DOHH2 (cell line): ENCODE measurements around the gene WWTR1.

ENCODE experiments used
- H3F3A ChIP-seq: fragments of 200-600 bp; sonication (generic), shearing (Covaris generic); 2 replicates; pipeline ENCODE4 v1.6.0; 2016; ENCODE audit warnings: antibody characterized with exemption, mild to moderate bottlenecking; ENCODE audit not compliant: control insufficient read depth, insufficient read depth
- H3K27ac ChIP-seq: fragments of 200-600 bp; sonication (generic); 2 replicates; pipeline ENCODE4 v1.5.1; 2014; ENCODE audit warnings: low read depth, mild to moderate bottlenecking, low read length, moderate library complexity
- H3K27me3 ChIP-seq: fragments of 200-600 bp; sonication (generic); 2 replicates; pipeline ENCODE4 v1.6.1; 2014; ENCODE audit warnings: mild to moderate bottlenecking, low read length, mixed read lengths; ENCODE audit not compliant: control insufficient read depth
- H3K36me3 ChIP-seq: fragments of 200-600 bp; sonication (generic); 2 replicates; pipeline ENCODE4 v1.6.1; 2014; ENCODE audit warnings: mild to moderate bottlenecking, low read length, moderate library complexity, mixed read lengths; ENCODE audit not compliant: control insufficient read depth
- H3K4me1 ChIP-seq: fragments of 200-600 bp; sonication (generic); 2 replicates; pipeline ENCODE4 v1.6.1; 2014; ENCODE audit warnings: mild to moderate bottlenecking, low read length, mixed read lengths; ENCODE audit not compliant: control insufficient read depth
- H3K4me2 ChIP-seq: fragments of 200-600 bp; sonication (generic); 2 replicates; pipeline ENCODE4 v1.6.0; 2014; ENCODE audit warnings: mild to moderate bottlenecking, low read length, moderate library complexity
- H3K4me3 ChIP-seq: fragments of 200-600 bp; sonication (generic); 2 replicates; pipeline ENCODE4 v1.5.1; 2014; ENCODE audit warnings: mild to moderate bottlenecking, low read length, mixed read lengths
- H3K79me2 ChIP-seq: fragments of 200-600 bp; sonication (generic); 2 replicates; pipeline ENCODE4 v1.6.1; 2014; ENCODE audit warnings: mild to moderate bottlenecking, low read length, mixed read lengths; ENCODE audit not compliant: control insufficient read depth
- H3K9me2 ChIP-seq: fragments of 200-600 bp; sonication (generic); replicated peaks from 2 replicates; pipeline ENCODE4 v1.6.1; 2014; ENCODE audit warnings: mild to moderate bottlenecking, low read length, mixed read lengths; ENCODE audit not compliant: control insufficient read depth
- H3K9me3 ChIP-seq: fragments of 200-600 bp; sonication (generic); 2 replicates; pipeline ENCODE4 v1.6.1; 2014; ENCODE audit warnings: antibody characterized with exemption, low read length, mixed read lengths; ENCODE audit not compliant: control insufficient read depth, insufficient read depth
- H4K20me1 ChIP-seq: fragments of 200-600 bp; sonication (generic); 2 replicates; pipeline ENCODE4 v1.6.0; 2014; ENCODE audit warnings: low read depth, mild to moderate bottlenecking, antibody characterized with exemption, low read length, moderate library complexity; ENCODE audit not compliant: control insufficient read depth, insufficient read depth
- EZH2phosphoT487 ChIP-seq: fragments of 200-600 bp; sonication (generic); IDR thresholded peaks from 2 replicates; pipeline ENCODE4 v1.6.1; 2017; ENCODE audit warnings: borderline replicate concordance, mild to moderate bottlenecking, antibody characterized with exemption, low read length, moderate library complexity, mixed read lengths
- TF ChIP-seq, protein P1 (sequence below): fragments of 200-600 bp; sonication (generic); IDR thresholded peaks from one replicate; pipeline ENCODE4 v1.5.1; 2014; ENCODE audit warnings: antibody characterized with exemption, mild to moderate bottlenecking, low read depth, low read length; ENCODE audit not compliant: poor library complexity, severe bottlenecking

Gene WWTR1

GRCh38 chr3:149547954-149548668, 109.7 kb downstream of the WWTR1 start:
- H3K4me3 ChIP-seq, result no peak overlapping the region

GRCh38 chr3:149547413-149547812, 110.4 kb downstream of the WWTR1 start:
- Histone ChIP-seq H3K27me3 (no peaks in the 10 kb centered on the region), H3K9me2 (no peaks in the 10 kb centered on the region), H3K36me3 (no peaks in the 10 kb centered on the region), H3K27ac (no peak overlapping the region), H3K4me2 (no peak overlapping the region), H3F3A (no peaks in the 10 kb centered on the region), H3K4me3 (no peak overlapping the region), H3K79me2 (no peaks in the 10 kb centered on the region), H3K4me1 (no peaks in the 10 kb centered on the region), H3K9me3 (no peaks in the 10 kb centered on the region), H4K20me1 (no peaks in the 10 kb centered on the region)
- no peak for TF ChIP-seq EZH2phosphoT487
- TF ChIP-seq, protein P1, sequence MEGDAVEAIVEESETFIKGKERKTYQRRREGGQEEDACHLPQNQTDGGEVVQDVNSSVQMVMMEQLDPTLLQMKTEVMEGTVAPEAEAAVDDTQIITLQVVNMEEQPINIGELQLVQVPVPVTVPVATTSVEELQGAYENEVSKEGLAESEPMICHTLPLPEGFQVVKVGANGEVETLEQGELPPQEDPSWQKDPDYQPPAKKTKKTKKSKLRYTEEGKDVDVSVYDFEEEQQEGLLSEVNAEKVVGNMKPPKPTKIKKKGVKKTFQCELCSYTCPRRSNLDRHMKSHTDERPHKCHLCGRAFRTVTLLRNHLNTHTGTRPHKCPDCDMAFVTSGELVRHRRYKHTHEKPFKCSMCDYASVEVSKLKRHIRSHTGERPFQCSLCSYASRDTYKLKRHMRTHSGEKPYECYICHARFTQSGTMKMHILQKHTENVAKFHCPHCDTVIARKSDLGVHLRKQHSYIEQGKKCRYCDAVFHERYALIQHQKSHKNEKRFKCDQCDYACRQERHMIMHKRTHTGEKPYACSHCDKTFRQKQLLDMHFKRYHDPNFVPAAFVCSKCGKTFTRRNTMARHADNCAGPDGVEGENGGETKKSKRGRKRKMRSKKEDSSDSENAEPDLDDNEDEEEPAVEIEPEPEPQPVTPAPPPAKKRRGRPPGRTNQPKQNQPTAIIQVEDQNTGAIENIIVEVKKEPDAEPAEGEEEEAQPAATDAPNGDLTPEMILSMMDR, result no peak

More at GRCh38 chr3:149547954-149548668, 109.7 kb downstream of the WWTR1 start:
- no peaks in the 10 kb centered on the region for H3K4me1 ChIP-seq
- no peak overlapping the region for H3K27ac ChIP-seq
- H4K20me1 ChIP-seq, result no peaks in the 10 kb centered on the region
- TF ChIP-seq EZH2phosphoT487, result no peak
- TF ChIP-seq, protein P1, result no peak
- H3K9me3 ChIP-seq, result no peaks in the 10 kb centered on the region
- no peaks in the 10 kb centered on the region for H3F3A ChIP-seq
- no peak overlapping the region for H3K4me2 ChIP-seq
- no peaks in the 10 kb centered on the region for H3K9me2 ChIP-seq
- H3K36me3 ChIP-seq, result no peaks in the 10 kb centered on the region
- H3K79me2 ChIP-seq, result no peaks in the 10 kb centered on the region
- no peaks in the 10 kb centered on the region for H3K27me3 ChIP-seq

GRCh38 chr3:149545049-149545448, 112.8 kb downstream of the WWTR1 start:
- Histone ChIP-seq H3F3A (no peaks in the 10 kb centered on the region), H3K79me2 (no peaks in the 10 kb centered on the region), H3K4me1 (no peaks in the 10 kb centered on the region), H3K27me3 (no peaks in the 10 kb centered on the region), H3K27ac (no peak overlapping the region), H3K9me3 (no peaks in the 10 kb centered on the region), H4K20me1 (no peaks in the 10 kb centered on the region), H3K4me3 (no peak overlapping the region), H3K36me3 (no peaks in the 10 kb centered on the region), H3K4me2 (no peak overlapping the region), H3K9me2 (no peaks in the 10 kb centered on the region)
- TF ChIP-seq, protein P1, result no peak
- TF ChIP-seq EZH2phosphoT487, result no peak
